ENCODE results near the gene BICD1.

GRCh38 chr12:32197421-32197820 is 90.8 kb downstream of the BICD1 start:
- TF ChIP-seq POLR2A (IDR thresholded peaks at IDR 0.05) (no peak), CTCF (IDR thresholded peaks at IDR 0.05) (no peak)

Data from right lobe of liver (tissue), 4 donors.